Stomach (tissue), 9 donors: ENCODE data around the gene ATXN2. TPM values are rescaled to one million over a fixed set of nuclear protein-coding genes. Genes with fewer than 3 reads are reported as not detected.

ENCODE experiments used
- DNase-seq, 2 donors: peaks; one replicate each; pipeline versions ENCODE4 v3.0.0 to v3.0.0-alpha.2; 2013 to 2019
- H3K27ac ChIP-seq, 5 donors: fragments of 200-600 bp in 4 of 5; sonication (generic) in 4 of 5; one replicate each; pipeline ENCODE4 v1.5.1; 2013 to 2019; ENCODE audit warnings: mild to moderate bottlenecking in 1 of 5, moderate library complexity in 1 of 5
- H3K27me3 ChIP-seq, 3 donors: fragments of 200-600 bp; sonication (generic); one replicate each; pipeline ENCODE4 v1.5.1; 2017 to 2019; ENCODE audit warnings: mixed run types in 1 of 3
- H3K36me3 ChIP-seq, 4 donors: fragments of 200-600 bp; sonication (generic); 1 replicate in 3 of 4; 2 replicates in 1 of 4; pipeline ENCODE4 v1.5.1; 2016 to 2019
- H3K4me1 ChIP-seq, 4 donors: fragments of 200-600 bp; sonication (generic); one replicate each; pipeline ENCODE4 v1.5.1; 2016 to 2019
- H3K4me3 ChIP-seq, 4 donors: fragments of 200-600 bp; sonication (generic) in 3 of 4; one replicate each; pipeline ENCODE4 v1.5.1; 2016 to 2019; ENCODE audit warnings: mild to moderate bottlenecking in 1 of 4
- H3K9me3 ChIP-seq, 4 donors: fragments of 200-600 bp; sonication (generic); one replicate each; pipeline ENCODE4 v1.5.1; 2016 to 2019
- CTCF ChIP-seq, 7 experiments: fragments of 450-650 bp in 4 of 7; fragments of 200-600 bp in 3 of 7; sonication (generic) in 3 of 7; IDR thresholded peaks; one replicate each; pipeline ENCODE4 v1.5.1; 2016 to 2019; ENCODE audit warnings: antibody characterized with exemption in 7 of 7, control low read depth in 2 of 7, mild to moderate bottlenecking in 1 of 7
- EP300 ChIP-seq: sonication (generic); formaldehyde crosslinking; IDR thresholded peaks from one replicate; pipeline ENCODE4 v1.6.1; 2017; ENCODE audit warnings: antibody characterized with exemption
- POLR2A ChIP-seq, 4 donors: fragments of 450-650 bp; IDR thresholded peaks; one replicate each; pipeline ENCODE4 v1.6.1; 2016; ENCODE audit warnings: antibody characterized with exemption in 4 of 4, control low read depth in 2 of 4, mild to moderate bottlenecking in 1 of 4, moderate library complexity in 1 of 4
- POLR2AphosphoS5 ChIP-seq, 3 donors: sonication (generic); formaldehyde crosslinking; IDR thresholded peaks; one replicate each; pipeline ENCODE4 v1.6.1; 2016; ENCODE audit warnings: antibody characterized with exemption in 3 of 3
- WGBS, 5 donors: extraction: QIAGEN DNeasy Blood & Tissue Kit in 3 of 5; methylation state at CpG; one replicate each; pipeline versions ENCODE4 v1.1.5 to v1.1.7; 2013 to 2018; 5-methylcytosine and 5-hydroxymethylcytosine counted together
- intact Hi-C: fragments of 100-400 bp; cut with DNase I; formaldehyde crosslinking; loops from one replicate; pipeline ENCODE4 v1.15.1; 2023; ENCODE audit warnings: low total_unique reads
- polyA plus RNA-seq, 3 donors: library from polyadenylated mRNA; stranded (reverse); fragments of 200-250 nt; gene quantifications; one replicate each; pipeline ENCODE4 v1.2.3, GENCODE V29; 2013
- total RNA-seq, 5 donors: library from RNA; depleted of rRNA; stranded (reverse); fragments of >200 nt; gene quantifications; one replicate each; pipeline versions ENCODE4 v1.1.0 to v1.2.3, GENCODE V29; 2014 to 2016
- donor health status: healthy with polysubstance abuse.
- donor health status: Bipolar disorder and iron deficiency.
- donor health status: healthy.

Gene ATXN2
- total and polyA plus RNA-seq, 8 donors: 11.1 to 131 (median 61.2) TPM

GRCh38 chr12:111431772-111432171 is 167.3 kb downstream of the ATXN2 start:
- Histone ChIP-seq H3K4me1 (peaks cover 57 to 99% (median 79%) of the 10 kb centered on the region in 4 donors), H3K27me3 (no peaks in the 10 kb centered on the region), H3K4me3 (no peak overlapping the region), H3K9me3 (no peaks in the 10 kb centered on the region), H3K36me3 (no peaks in the 10 kb centered on the region), H3K27ac (peak overlapping the region; percentile 8 to 83 (median 78))
- intact Hi-C loops: no loop called here
- no peak for DNase-seq
- no peak for TF ChIP-seq POLR2AphosphoS5 (IDR thresholded peaks at IDR 0.05)
- TF ChIP-seq CTCF (IDR thresholded peaks at IDR 0.05): no peak
- no peak for TF ChIP-seq EP300
- no peak for TF ChIP-seq POLR2A (IDR thresholded peaks at IDR 0.05)
- WGBS, 5 donors: 77 to 86% (median 80%) methylated on average over 6 of the region's 6 CpGs

- H3K27ac ChIP-seq: peak overlapping the region; percentile 49 to 83 (median 78)
- peaks cover 50 to 99% (median 78%) of the 10 kb centered on the region in 4 donors for H3K4me1 ChIP-seq
- H3K4me3 ChIP-seq: peak overlapping the region in 2 of 4 donors; percentile 0 to 25
- H3K27me3 ChIP-seq: no peaks in the 10 kb centered on the region
- WGBS, 5 donors: 21 to 41% (median 36%) methylated on average over 12 to 17 of the region's 17 CpGs
- H3K9me3 ChIP-seq: no peaks in the 10 kb centered on the region
- intact Hi-C loops: no loop called here
- peak in 1 of 2 donors; percentile 69 for DNase-seq
- no peak for TF ChIP-seq POLR2A (IDR thresholded peaks at IDR 0.05)
- no peak for TF ChIP-seq EP300
- no peak for TF ChIP-seq POLR2AphosphoS5 (IDR thresholded peaks at IDR 0.05)
- no peak for TF ChIP-seq CTCF (IDR thresholded peaks at IDR 0.05)
- H3K36me3 ChIP-seq: no peaks in the 10 kb centered on the region
Observed at GRCh38 chr12:111430433-111431353, 168.4 kb downstream of the ATXN2 start.

GRCh38 chr12:111429828-111430432 is 169.2 kb downstream of the ATXN2 start:
- Histone ChIP-seq H3K9me3 (no peaks in the 10 kb centered on the region), H3K4me1 (peaks cover 42 to 99% (median 76%) of the 10 kb centered on the region in 4 donors), H3K36me3 (no peaks in the 10 kb centered on the region), H3K27me3 (no peaks in the 10 kb centered on the region), H3K4me3 (peak overlapping the region in 2 of 4 donors; percentile 5 to 25), H3K27ac (peak overlapping the region; percentile 49 to 83 (median 78))
- DNase-seq: no peak
- intact Hi-C loops: no loop called here
- 50 to 71% (median 66%) methylated on average over 19 to 21 of the region's 21 CpGs for WGBS, 5 donors
- no peak for TF ChIP-seq POLR2AphosphoS5 (IDR thresholded peaks at IDR 0.05)
- no peak for TF ChIP-seq CTCF (IDR thresholded peaks at IDR 0.05)
- TF ChIP-seq POLR2A (IDR thresholded peaks at IDR 0.05): no peak

- 39 to 71% (median 58%) methylated on average over 14 to 19 of the region's 21 CpGs for WGBS, 5 donors
- no peak for TF ChIP-seq POLR2A (IDR thresholded peaks at IDR 0.05)
- Histone ChIP-seq H3K36me3 (no peaks in the 10 kb centered on the region), H3K9me3 (no peaks in the 10 kb centered on the region), H3K4me3 (peak overlapping the region in 2 of 4 donors; percentile 2 to 25), H3K27me3 (no peaks in the 10 kb centered on the region), H3K27ac (peak overlapping the region; percentile 44 to 83 (median 78)), H3K4me1 (peaks cover 30 to 98% (median 72%) of the 10 kb centered on the region in 4 donors)
- intact Hi-C loops: no loop called here
- no peak for DNase-seq
Observed at GRCh38 chr12:111428728-111429175, 170.4 kb downstream of the ATXN2 start.
